ENCODE measurements around the gene MPRIP. TPM values are rescaled to one million over a fixed set of nuclear protein-coding genes. Genes with fewer than 3 reads are reported as not detected.

Gene MPRIP
- total RNA-seq (2021; ENCODE audit: unreplicated experiment) = 258 TPM
- polyA plus RNA-seq (2012) = 131 and 153 TPM in 2 replicates
- Bru-seq, nascent RNA = percentile 93 among the genes with signal in this experiment
- BruChase-seq, experiment 1, labeled RNA remaining after a 6-hour chase = percentile 94 among the genes with signal in this experiment
- percentile 90 among the genes with signal in this experiment for BruChase-seq, experiment 2, labeled RNA remaining after a 2-hour chase
- long read RNA-seq, full-length matches to known transcripts = 15 of 191 reads
- long read RNA-seq, partial matches to known transcripts = 110 of 191 reads
- long read RNA-seq, other reads (novel, unspliced or antisense) = 66 of 191 reads

GRCh38 chr17:17042384-17042736 is at the start of gene MPRIP:
TSS of gene MPRIP (plus strand) at chr17:17042457. CDS start at chr17:17042849, 392 bp downstream.
- CTCF ChIA-PET = interaction anchor here (1.9 kb wide), 1 partner anchor 51 kb away, joined by 6 read pairs; no protein-coding TSS in a partner anchor
- POLR2A ChIA-PET = interaction anchor here (3.0 kb wide), 1 partner anchor 14 kb away, joined by 17 read pairs; no protein-coding TSS in a partner anchor
- intact Hi-C loops (cut with micrococcal nuclease) = no loop called here
- Histone ChIP-seq H3K4me3 (replicated peaks in 1 of 2; ENCODE audit: low read depth in 1 of 2, low read length in 2 of 2) (peak within 1 kb of the TSS; percentile 95 to 98), H3K9ac (ENCODE audit: low read length) (peak within 1 kb of the TSS; percentile 89), H3K27ac (ENCODE audit: low read depth, low read length) (peak within 1 kb of the TSS; percentile 49), H3K9me2 (ENCODE audit: insufficient read depth) (no peaks in the 10 kb centered on the region), H3K36me3 (ENCODE audit: control insufficient read depth in 1 of 2, insufficient read depth in 2 of 2, low read length in 2 of 2) (no peaks in the 10 kb centered on the region; a peak in 2 of 4 replicates), H3K79me2 (ENCODE audit: insufficient read depth, low read length) (peaks cover 47% of the 10 kb centered on the region), H3K4me1 (ENCODE audit: control insufficient read depth in 1 of 2, insufficient read depth in 2 of 2, low read length in 2 of 2) (peaks cover 34 to 63% of the 10 kb centered on the region in 2 experiments), H3K4me2 (ENCODE audit: low read length) (peak within 1 kb of the TSS; percentile 99), H3K9me3 (ENCODE audit: control insufficient read depth in 1 of 2, insufficient read depth in 1 of 2, low read depth in 1 of 2, low read length in 2 of 2) (no peaks in the 10 kb centered on the region), H4K20me1 (ENCODE audit: insufficient read depth) (peaks cover 9% of the 10 kb centered on the region; the same call in 1 of the 2 replicates), H2AFZ (ENCODE audit: low read depth, low read length, poor library complexity, severe bottlenecking) (peak within 1 kb of the TSS; percentile 3), H3K27me3 (ENCODE audit: insufficient read depth, low read length) (no peaks in the 10 kb centered on the region)
- RAD21 ChIA-PET (ENCODE audit: low non-redundant PET in 1 of 2, low total read pairs in 2 of 2, uncharacterized antibody in 2 of 2, unreplicated experiment in 2 of 2) = interaction anchor here in 1 of 2 experiments (0.7 kb wide), 1 partner anchor 65 kb away, joined by 3 read pairs; no protein-coding TSS in a partner anchor
- TF ChIP-seq ZNF274 (IDR thresholded peaks at IDR 0.05; ENCODE audit: low read depth, low read length) (no peak), REST (IDR thresholded peaks at IDR 0.05; ENCODE audit: low read depth) (no peak), EZH2 (IDR thresholded peaks at IDR 0.05) (no peak), MAX (IDR thresholded peaks at IDR 0.05) (no peak), SRF (IDR thresholded peaks at IDR 0.05; ENCODE audit: low read depth) (no peak), ELF1 (IDR thresholded peaks at IDR 0.05; ENCODE audit: borderline replicate concordance, low read depth) (no peak), YY1 (IDR thresholded peaks at IDR 0.05; ENCODE audit: extremely low read depth, insufficient replicate concordance, low read depth, low read length) (no peak), POLR2AphosphoS5 (IDR thresholded peaks at IDR 0.05; ENCODE audit: low read depth, low read length) (no peak)
- ATAC-seq (peak; percentile 28), DNase-seq (ENCODE audit: low read depth, low spot score) (no peak)
- no TSS peak for BruUV-seq (replicated peaks)
